ENCODE data around the gene TLE4. TPM values are rescaled to one million over a fixed set of nuclear protein-coding genes. Genes with fewer than 3 reads are reported as not detected.

Gene TLE4
- total RNA-seq, 3 donors from 2014 or later (not counting 1 experiment from before 2014, with no cell fraction given), result 214 to 240 (median 220) TPM

- DNase-seq (no peak), ATAC-seq (peak in 1 of 3 donors; percentile 71)
- H3K36me3 Mint-ChIP-seq, result no peaks in the 10 kb centered on the region
- WGBS (ENCODE audit: insufficient coverage), result 92% methylated on average over 3 of the region's 4 CpGs
- no peak overlapping the region for H3K27ac Mint-ChIP-seq
- H3K9me3 Mint-ChIP-seq, result peaks cover 0 to 2% of the 10 kb centered on the region in 2 donors
- Histone ChIP-seq H3K27ac (ENCODE audit: low read length) (peak overlapping the region; percentile 22), H3K36me3 (ENCODE audit: control insufficient read depth, insufficient read depth, low read length) (no peaks in the 10 kb centered on the region), H3K27me3 (ENCODE audit: control insufficient read depth, insufficient read depth, low read length) (no peaks in the 10 kb centered on the region), H3K4me1 (ENCODE audit: control insufficient read depth, insufficient read depth, low read length) (no peaks in the 10 kb centered on the region), H3K4me3 (ENCODE audit: low read length) (no peak overlapping the region), H3K9me3 (ENCODE audit: control insufficient read depth, insufficient read depth, low read length) (no peaks in the 10 kb centered on the region)
- peaks cover 55 to 75% of the 10 kb centered on the region in 2 donors for H3K4me1 Mint-ChIP-seq
- H3K27me3 Mint-ChIP-seq (ENCODE audit: low read depth in 2 of 2), result no peaks in the 10 kb centered on the region
- intact Hi-C loops (cut with micrococcal nuclease), result no loop called here
- H3K4me3 Mint-ChIP-seq, result no peak overlapping the region
- TF ChIP-seq CTCF (IDR thresholded peaks at IDR 0.05), result no peak
Observed at GRCh38 chr9:79610791-79611614, 39.2 kb downstream of the TLE4 start.

- intact Hi-C loops (cut with micrococcal nuclease), result no loop called here
- 93% methylated on average over 3 of the region's 3 CpGs for WGBS (ENCODE audit: insufficient coverage)
- H3K27ac ChIP-seq (ENCODE audit: low read length), result no peak overlapping the region
- Mint-ChIP-seq H3K9me3 (no peaks in the 10 kb centered on the region), H3K4me1 (peaks cover 66 to 70% of the 10 kb centered on the region in 2 donors), H3K27ac (peak overlapping the region in 1 of 2 donors; percentile 27), H3K4me3 (no peak overlapping the region), H3K27me3 (ENCODE audit: low read depth in 2 of 2) (no peaks in the 10 kb centered on the region), H3K36me3 (no peaks in the 10 kb centered on the region)
- no peaks in the 10 kb centered on the region for H3K27me3 ChIP-seq (ENCODE audit: control insufficient read depth, insufficient read depth, low read length)
- DNase-seq (no peak), ATAC-seq (no peak)
- no peaks in the 10 kb centered on the region for H3K9me3 ChIP-seq (ENCODE audit: control insufficient read depth, insufficient read depth, low read length)
- TF ChIP-seq CTCF (IDR thresholded peaks at IDR 0.05), result no peak
- no peaks in the 10 kb centered on the region for H3K4me1 ChIP-seq (ENCODE audit: control insufficient read depth, insufficient read depth, low read length)
- peaks cover 4% of the 10 kb centered on the region for H3K36me3 ChIP-seq (ENCODE audit: control insufficient read depth, insufficient read depth, low read length)
- H3K4me3 ChIP-seq (ENCODE audit: low read length), result no peak overlapping the region
Observed at GRCh38 chr9:79613145-79613544, 41.4 kb downstream of the TLE4 start.

GRCh38 chr9:79615038-79615437 is 43.3 kb downstream of the TLE4 start:
- intact Hi-C loops (cut with micrococcal nuclease), result no loop called here
- ATAC-seq (no peak), DNase-seq (no peak)
- Histone ChIP-seq H3K36me3 (ENCODE audit: control insufficient read depth, insufficient read depth, low read length) (peaks cover 4% of the 10 kb centered on the region), H3K9me3 (ENCODE audit: control insufficient read depth, insufficient read depth, low read length) (no peaks in the 10 kb centered on the region), H3K27ac (ENCODE audit: low read length) (no peak overlapping the region), H3K4me1 (ENCODE audit: control insufficient read depth, insufficient read depth, low read length) (peaks cover 6% of the 10 kb centered on the region), H3K4me3 (ENCODE audit: low read length) (no peak overlapping the region), H3K27me3 (ENCODE audit: control insufficient read depth, insufficient read depth, low read length) (no peaks in the 10 kb centered on the region)
- H3K27ac Mint-ChIP-seq, result no peak overlapping the region
- no peaks in the 10 kb centered on the region for H3K36me3 Mint-ChIP-seq
- no peaks in the 10 kb centered on the region for H3K9me3 Mint-ChIP-seq
- TF ChIP-seq CTCF (IDR thresholded peaks at IDR 0.05), result no peak
- peaks cover 66 to 68% of the 10 kb centered on the region in 2 donors for H3K4me1 Mint-ChIP-seq
- H3K4me3 Mint-ChIP-seq, result no peak overlapping the region
- no peaks in the 10 kb centered on the region for H3K27me3 Mint-ChIP-seq (ENCODE audit: low read depth in 2 of 2)
- 94% methylated on average over 5 of the region's 5 CpGs for WGBS (ENCODE audit: insufficient coverage)

Data from natural killer cell (primary cell).